HG03520 (cell line): ENCODE data around the gene MLH3.

Source experiments
- ATAC-seq: cut with Tn5 transposase; IDR thresholded peaks from one replicate; pipeline ENCODE4 v1.9.1; 2021; ENCODE audit warnings: mild to moderate bottlenecking, moderate library complexity; ENCODE audit not compliant: unreplicated experiment

The MLH3 gene

GRCh38 chr14:74973905-74974363 is 77.3 kb downstream of the MLH3 start:
- ATAC-seq = no peak

GRCh38 chr14:74973003-74973653 is 78.1 kb downstream of the MLH3 start:
- no peak for ATAC-seq

- no peak for ATAC-seq
Measured at GRCh38 chr14:74968811-74969210, 82.5 kb downstream of the MLH3 start.

GRCh38 chr14:74965486-74966153 is 85.6 kb downstream of the MLH3 start:
- ATAC-seq = no peak

- ATAC-seq = no peak
Measured at GRCh38 chr14:74964787-74965485, 86.3 kb downstream of the MLH3 start.
